Right cardiac atrium (tissue), 5 donors: ENCODE data around the gene NEUROG1. TPM values are rescaled to one million over a fixed set of nuclear protein-coding genes. Genes with fewer than 3 reads are reported as not detected.

ENCODE experiments used
- ATAC-seq, 2 donors: fragments of 200-7000 bp; cut with Tn5 transposase; one replicate each; pipeline versions ENCODE4 v1.8.0 to v1.9.1; 2020; ENCODE audit warnings: moderate library complexity in 2 of 2, mild to moderate bottlenecking in 1 of 2
- DNase-seq, 3 donors: peaks; one replicate each; pipeline ENCODE4 v3.0.0-alpha.2; 2020
- H3K27ac ChIP-seq: one replicate; pipeline ENCODE4 v1.5.1; 2013; ENCODE audit warnings: mild to moderate bottlenecking, low read length, control low read depth, moderate library complexity
- H3K27me3 ChIP-seq: one replicate; pipeline ENCODE4 v1.6.1; 2013; ENCODE audit not compliant: control insufficient read depth, insufficient read depth
- H3K4me1 ChIP-seq: one replicate; pipeline ENCODE4 v1.6.1; 2013; ENCODE audit warnings: low read length; ENCODE audit not compliant: control insufficient read depth, insufficient read depth
- H3K4me3 ChIP-seq: one replicate; pipeline ENCODE4 v1.5.1; 2013; ENCODE audit warnings: low read length, control low read depth
- H3K9me3 ChIP-seq: one replicate; pipeline ENCODE4 v1.6.1; 2013; ENCODE audit warnings: low read length; ENCODE audit not compliant: control insufficient read depth
- WGBS: extraction: QIAGEN DNeasy Blood & Tissue Kit; methylation state at CpG from one replicate; pipeline ENCODE4 v1.1.7; 2013; 5-methylcytosine and 5-hydroxymethylcytosine counted together
- intact Hi-C, 4 donors: fragments of 100-400 bp; cut with DNase I; formaldehyde crosslinking; loops; one replicate each; pipeline versions ENCODE4 v1.11.0 to v1.14.0; 2022 to 2023
- polyA plus RNA-seq: library from polyadenylated mRNA; stranded (reverse); fragments of 200-250 nt; gene quantifications from one replicate; pipeline ENCODE4 v1.2.3, GENCODE V29; 2013
- total RNA-seq, 4 donors: library from RNA; stranded (reverse); fragmentation: NEBNext Ultra II Directional; extraction: Animal tissue kit (Norgen Biotek cat#: 25700); gene quantifications; one replicate each; pipeline ENCODE4 v1.2.1, GENCODE V29; 2021
- donor health status: healthy with polysubstance abuse.
- donor health status: DM: no; HTN: yes; CAD: no.
- donor health status: DM: no; HTN: no; CAD: no.
- donor health status: DM: no; HTN: yes; CAD: no; lungs with severe emphysema.
- donor health status: DM: yes; HTN: yes; CAD: no.

The NEUROG1 gene
- total and polyA plus RNA-seq, 5 donors, result not detected

- 72% methylated on average over 10 of the region's 10 CpGs for WGBS
- Histone ChIP-seq H3K27me3 (no peaks in the 10 kb centered on the region), H3K27ac (no peak overlapping the region), H3K9me3 (no peaks in the 10 kb centered on the region), H3K4me1 (no peaks in the 10 kb centered on the region), H3K4me3 (no peak overlapping the region)
- no peak for DNase-seq
- intact Hi-C loops, result no loop called here
- ATAC-seq, result no peak
These were observed 35.4 kb upstream of the NEUROG1 start for GRCh38 chr5:135571066-135571609.

GRCh38 chr5:135570453-135570764 lies 34.6 kb upstream of the NEUROG1 start:
- Histone ChIP-seq H3K4me3 (no peak overlapping the region), H3K9me3 (no peaks in the 10 kb centered on the region), H3K27ac (no peak overlapping the region), H3K4me1 (no peaks in the 10 kb centered on the region), H3K27me3 (no peaks in the 10 kb centered on the region)
- DNase-seq (no peak), ATAC-seq (no peak)
- WGBS, result 23% methylated on average over 3 of the region's 3 CpGs
- intact Hi-C loops, result no loop called here

- DNase-seq, result no peak
- H3K27ac ChIP-seq, result no peak overlapping the region
- H3K4me1 ChIP-seq, result no peaks in the 10 kb centered on the region
- H3K4me3 ChIP-seq, result no peak overlapping the region
- intact Hi-C loops, result no loop called here
- WGBS, result 51% methylated on average over 10 of the region's 10 CpGs
- H3K9me3 ChIP-seq, result no peaks in the 10 kb centered on the region
- ATAC-seq, result no peak
- H3K27me3 ChIP-seq, result no peaks in the 10 kb centered on the region
These were observed 34.1 kb upstream of the NEUROG1 start for GRCh38 chr5:135569755-135570452.

GRCh38 chr5:135568923-135569360 lies 33.2 kb upstream of the NEUROG1 start:
- H3K9me3 ChIP-seq, result no peaks in the 10 kb centered on the region
- no peak overlapping the region for H3K4me3 ChIP-seq
- intact Hi-C loops, result no loop called here
- no peaks in the 10 kb centered on the region for H3K27me3 ChIP-seq
- WGBS, result 74% methylated on average over 5 of the region's 5 CpGs
- no peaks in the 10 kb centered on the region for H3K4me1 ChIP-seq
- no peak overlapping the region for H3K27ac ChIP-seq
- DNase-seq (no peak), ATAC-seq (no peak)

- H3K27ac ChIP-seq, result no peak overlapping the region
- H3K4me1 ChIP-seq, result no peaks in the 10 kb centered on the region
- intact Hi-C loops, result no loop called here
- ATAC-seq, result no peak
- WGBS, result 75% methylated on average over 6 of the region's 6 CpGs
- DNase-seq, result no peak
- H3K9me3 ChIP-seq, result no peaks in the 10 kb centered on the region
- H3K4me3 ChIP-seq, result no peak overlapping the region
- H3K27me3 ChIP-seq, result no peaks in the 10 kb centered on the region
These were observed 32.5 kb upstream of the NEUROG1 start for GRCh38 chr5:135568246-135568645.

- Histone ChIP-seq H3K9me3 (no peaks in the 10 kb centered on the region), H3K27ac (no peak overlapping the region), H3K4me1 (no peaks in the 10 kb centered on the region), H3K4me3 (no peak overlapping the region), H3K27me3 (no peaks in the 10 kb centered on the region)
- no peak for DNase-seq
- intact Hi-C loops, result no loop called here
- WGBS, result 78% methylated on average over 4 of the region's 4 CpGs
- no peak for ATAC-seq
These were observed 31.9 kb upstream of the NEUROG1 start for GRCh38 chr5:135567661-135568060.

GRCh38 chr5:135566422-135567400 lies 30.9 kb upstream of the NEUROG1 start:
- intact Hi-C loops, result no loop called here
- Histone ChIP-seq H3K27me3 (no peaks in the 10 kb centered on the region), H3K9me3 (no peaks in the 10 kb centered on the region), H3K4me3 (no peak overlapping the region), H3K27ac (no peak overlapping the region), H3K4me1 (no peaks in the 10 kb centered on the region)
- ATAC-seq (no peak), DNase-seq (no peak)
- 69% methylated on average over 16 of the region's 16 CpGs for whole genome bisulfite sequencing

GRCh38 chr5:135565725-135566421 lies 30.1 kb upstream of the NEUROG1 start:
- H3K4me3 ChIP-seq, result no peak overlapping the region
- ATAC-seq, result peak; percentile 38 to 53
- DNase-seq, result peak; percentile 69 to 89 (median 84)
- H3K27ac ChIP-seq, result no peak overlapping the region
- no peaks in the 10 kb centered on the region for H3K9me3 ChIP-seq
- 29% methylated on average over 16 of the region's 16 CpGs for WGBS
- intact Hi-C loops, result no loop called here
- H3K4me1 ChIP-seq, result no peaks in the 10 kb centered on the region
- H3K27me3 ChIP-seq, result no peaks in the 10 kb centered on the region

GRCh38 chr5:135565266-135565665 lies 29.5 kb upstream of the NEUROG1 start:
- Histone ChIP-seq H3K27ac (no peak overlapping the region), H3K4me1 (no peaks in the 10 kb centered on the region), H3K9me3 (no peaks in the 10 kb centered on the region), H3K4me3 (no peak overlapping the region), H3K27me3 (no peaks in the 10 kb centered on the region)
- WGBS, result 78% methylated on average over 6 of the region's 6 CpGs
- intact Hi-C loops, result no loop called here
- ATAC-seq (no peak), DNase-seq (no peak)

- Histone ChIP-seq H3K9me3 (no peaks in the 10 kb centered on the region), H3K4me3 (no peak overlapping the region), H3K4me1 (no peaks in the 10 kb centered on the region), H3K27ac (no peak overlapping the region), H3K27me3 (no peaks in the 10 kb centered on the region)
- intact Hi-C loops, result loop anchor here in 3 of 4 donors (5.0 kb wide), 1 partner anchor 268 kb away; the partner anchor contains the start of gene SLC25A48 (in 3 of the 3)
- WGBS, result 82% methylated on average over 5 of the region's 5 CpGs
- ATAC-seq (no peak), DNase-seq (no peak)
These were observed 28.6 kb upstream of the NEUROG1 start for GRCh38 chr5:135564331-135564730.
